ENCODE data around the gene PKDREJ. TPM values are rescaled to one million over a fixed set of nuclear protein-coding genes. Genes with fewer than 3 reads are reported as not detected.
A peak's percentile ranks its signal among the peaks of the same experiment; 100 is the strongest.
"Not testable (repeated sequence)": the region's sequence is repeated elsewhere in the genome, so short reads cannot be mapped to it uniquely, and the experiment has no call there.

Gene PKDREJ
- total RNA-seq = not detected
- long read RNA-seq = 0 reads

GRCh38 chr22:46263216-46263590, at the start of gene PKDREJ:
Gene PKDREJ, minus strand, starts transcription at chr22:46263343. Its CDS starts 21 bp downstream, at chr22:46263322.
- H3K36me3 ChIP-seq = no peaks in the 10 kb centered on the region
- intact Hi-C loops (cut with DNase I) = no loop called here
- no peak for TF ChIP-seq CTCF (IDR thresholded peaks at IDR 0.05)
- peaks cover 10% of the 10 kb centered on the region for H3K27me3 ChIP-seq (ENCODE audit: low read depth)
- H3K27ac ChIP-seq = no peak within 1 kb of the TSS
- ATAC-seq (no peak), DNase-seq (no peak)
- peak within 1 kb of the TSS; percentile 32 for H3K4me3 ChIP-seq
- H3K4me1 ChIP-seq = peaks cover 13% of the 10 kb centered on the region
- no peaks in the 10 kb centered on the region for H3K9me3 ChIP-seq

- not testable (repeated sequence) for H3K4me3 ChIP-seq; ATAC-seq; H3K9me3 ChIP-seq; H3K27ac ChIP-seq; H3K27me3 ChIP-seq (ENCODE audit: low read depth); H3K4me1 ChIP-seq; H3K36me3 ChIP-seq
- intact Hi-C loops (cut with DNase I) = loop anchor here (5.0 kb wide), 1 partner anchor 191 kb away; no protein-coding TSS in a partner anchor
- DNase-seq = peak; percentile 7
These were observed 49.7 kb upstream of the PKDREJ start for GRCh38 chr22:46312848-46313247.

GRCh38 chr22:46312056-46312455, 48.9 kb upstream of the PKDREJ start:
- intact Hi-C loops (cut with DNase I) = loop anchor here (5.0 kb wide), 1 partner anchor 190 kb away; no protein-coding TSS in a partner anchor
- no peak overlapping the region for H3K27ac ChIP-seq
- DNase-seq (peak; percentile 36), ATAC-seq (no peak)
- H3K9me3 ChIP-seq = no peaks in the 10 kb centered on the region
- no peaks in the 10 kb centered on the region for H3K27me3 ChIP-seq (ENCODE audit: low read depth)
- no peaks in the 10 kb centered on the region for H3K4me1 ChIP-seq
- TF ChIP-seq CTCF (IDR thresholded peaks at IDR 0.05) = no peak
- H3K4me3 ChIP-seq = no peak overlapping the region
- H3K36me3 ChIP-seq = no peaks in the 10 kb centered on the region

DNA sequence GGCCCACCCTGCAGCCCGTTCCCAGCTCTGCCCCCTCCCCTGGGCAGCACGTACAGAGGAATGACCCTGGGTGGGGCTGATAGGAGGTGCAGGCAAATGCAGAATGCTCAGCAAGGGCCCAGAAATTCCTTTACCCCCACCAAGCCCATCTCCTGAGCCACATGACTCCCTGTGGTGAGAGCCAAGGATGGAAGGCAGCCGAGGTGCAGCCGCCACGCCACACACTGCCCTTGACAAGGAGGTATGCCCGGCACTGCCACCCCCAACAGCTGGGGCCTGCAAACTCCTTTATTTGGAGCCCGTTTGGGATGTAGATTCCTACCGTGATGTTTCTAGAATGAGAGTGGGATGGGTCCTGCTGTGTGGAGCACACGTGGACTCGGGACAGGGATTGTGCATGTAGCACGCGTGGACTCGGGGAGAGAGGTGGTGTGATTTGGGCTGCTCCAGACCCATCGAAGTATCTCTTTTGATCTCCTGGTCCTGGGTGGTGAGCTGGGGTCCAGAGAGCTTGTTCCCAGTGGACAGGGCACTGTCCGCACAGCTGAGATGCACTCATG, 46.5 kb upstream of the PKDREJ start:
- DNase-seq (peak; percentile 24), ATAC-seq (no peak)
- Histone ChIP-seq H3K4me1 (no peaks in the 10 kb centered on the region), H3K9me3 (no peaks in the 10 kb centered on the region), H3K27ac (no peak overlapping the region), H3K4me3 (no peak overlapping the region), H3K27me3 (ENCODE audit: low read depth) (no peaks in the 10 kb centered on the region), H3K36me3 (no peaks in the 10 kb centered on the region)
- no peak for TF ChIP-seq CTCF (IDR thresholded peaks at IDR 0.05)
- intact Hi-C loops (cut with DNase I) = loop anchor here (5.0 kb wide), 1 partner anchor 187 kb away; no protein-coding TSS in a partner anchor

GRCh38 chr22:46308283-46308988, 45.3 kb upstream of the PKDREJ start:
- no peaks in the 10 kb centered on the region for H3K36me3 ChIP-seq
- H3K27me3 ChIP-seq (ENCODE audit: low read depth) = no peaks in the 10 kb centered on the region
- no peak for TF ChIP-seq CTCF (IDR thresholded peaks at IDR 0.05)
- H3K27ac ChIP-seq = no peak overlapping the region
- ATAC-seq (no peak), DNase-seq (peak; percentile 28)
- intact Hi-C loops (cut with DNase I) = no loop called here
- no peaks in the 10 kb centered on the region for H3K4me1 ChIP-seq
- H3K9me3 ChIP-seq = no peaks in the 10 kb centered on the region
- no peak overlapping the region for H3K4me3 ChIP-seq

GRCh38 chr22:46303347-46303965, 40.3 kb upstream of the PKDREJ start:
- ATAC-seq (no peak), DNase-seq (peak; percentile 12)
- H3K36me3 ChIP-seq = no peaks in the 10 kb centered on the region
- no peaks in the 10 kb centered on the region for H3K27me3 ChIP-seq (ENCODE audit: low read depth)
- no peak for TF ChIP-seq CTCF (IDR thresholded peaks at IDR 0.05)
- H3K4me1 ChIP-seq = no peaks in the 10 kb centered on the region
- H3K4me3 ChIP-seq = no peak overlapping the region
- no peak overlapping the region for H3K27ac ChIP-seq
- intact Hi-C loops (cut with DNase I) = no loop called here
- H3K9me3 ChIP-seq = no peaks in the 10 kb centered on the region
